NCI-H1048 (cell line): ENCODE data around the gene ZNF276.
"Not testable (repeated sequence)": the region's sequence is repeated elsewhere in the genome, so short reads cannot be mapped to it uniquely, and the experiment has no call there.

Source experiments
- DNase-seq: peaks from one replicate; lab custom pipeline; 2025; lab: John Stamatoyannopoulos, UW

ZNF276 gene

GRCh38 chr16:89695875-89696669 lies 25.3 kb upstream of the ZNF276 start:
- no peak for DNase-seq

DNA sequence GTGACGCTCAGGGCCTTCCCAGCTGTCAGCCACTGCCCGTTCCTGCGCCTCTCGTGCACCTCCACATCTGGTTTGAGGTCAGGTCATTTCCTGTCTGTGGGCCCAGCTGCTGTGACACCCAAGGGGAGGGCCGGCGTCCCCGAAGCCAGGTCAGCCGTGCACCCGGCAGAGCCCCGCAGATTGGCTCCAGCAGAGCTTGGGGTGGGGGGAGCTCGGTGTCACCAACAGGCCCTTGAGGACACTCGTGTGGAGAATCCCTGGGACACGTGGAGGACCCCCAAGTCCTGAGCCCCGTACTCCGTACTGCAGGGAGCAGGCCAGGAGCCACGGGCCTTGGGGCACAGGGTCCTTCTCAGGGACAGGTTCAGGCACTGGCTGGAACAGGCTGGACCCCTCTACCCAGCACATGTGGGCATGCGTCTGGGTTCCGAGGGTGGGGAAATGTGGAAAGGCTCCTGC lies 24.6 kb upstream of the ZNF276 start:
- no peak for DNase-seq

GRCh38 chr16:89697161-89697615 lies 24.1 kb upstream of the ZNF276 start:
- DNase-seq: no peak

GRCh38 chr16:89697616-89698331 lies 23.6 kb upstream of the ZNF276 start:
- DNase-seq: no peak

- DNase-seq: not testable (repeated sequence)
These were observed 22.6 kb upstream of the ZNF276 start for GRCh38 chr16:89698717-89699116.

GRCh38 chr16:89699629-89700099 lies 21.7 kb upstream of the ZNF276 start:
- DNase-seq: not testable (repeated sequence)

GRCh38 chr16:89700100-89700648 lies 21.2 kb upstream of the ZNF276 start:
- peak; percentile 96 for DNase-seq

DNA sequence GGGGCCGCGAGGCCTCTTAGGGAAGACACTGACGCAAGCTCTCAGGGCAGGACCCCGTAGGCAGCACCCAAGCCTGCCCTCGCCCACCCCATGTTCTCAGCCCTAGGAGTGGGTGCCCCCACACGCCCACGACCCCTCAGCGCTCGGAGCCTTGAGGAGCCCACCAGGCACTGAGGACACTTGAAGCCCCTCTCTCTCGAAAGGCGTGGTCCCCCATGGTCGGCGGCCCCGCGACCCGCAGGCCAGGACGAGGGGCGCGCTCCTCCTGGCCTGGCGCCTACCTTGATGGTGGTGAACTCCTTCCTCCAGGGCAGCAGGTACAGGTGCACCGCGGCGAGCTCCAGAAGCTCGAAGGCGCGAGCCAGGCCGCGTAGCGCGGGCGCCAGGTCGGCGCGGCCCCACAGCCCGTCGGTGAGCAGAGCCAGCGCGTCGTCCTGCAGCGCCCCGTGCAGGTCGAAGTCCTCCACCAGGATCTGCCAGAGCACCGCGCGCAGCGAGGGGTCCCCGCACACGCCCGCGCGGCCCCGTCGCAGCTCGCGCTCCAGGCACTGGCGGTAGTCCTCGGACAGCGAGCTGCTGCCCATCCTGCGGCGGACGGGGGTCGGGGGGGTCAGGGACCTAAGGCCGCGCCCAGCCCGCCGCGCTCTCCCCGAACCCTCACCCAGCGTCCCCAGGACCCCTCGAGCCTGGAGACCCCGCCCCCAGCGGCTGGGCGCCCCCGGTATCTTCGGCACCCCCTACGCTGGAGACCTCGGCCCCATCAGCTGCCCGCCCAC lies 20.5 kb upstream of the ZNF276 start:
- peak; percentile 5 for DNase-seq

DNA sequence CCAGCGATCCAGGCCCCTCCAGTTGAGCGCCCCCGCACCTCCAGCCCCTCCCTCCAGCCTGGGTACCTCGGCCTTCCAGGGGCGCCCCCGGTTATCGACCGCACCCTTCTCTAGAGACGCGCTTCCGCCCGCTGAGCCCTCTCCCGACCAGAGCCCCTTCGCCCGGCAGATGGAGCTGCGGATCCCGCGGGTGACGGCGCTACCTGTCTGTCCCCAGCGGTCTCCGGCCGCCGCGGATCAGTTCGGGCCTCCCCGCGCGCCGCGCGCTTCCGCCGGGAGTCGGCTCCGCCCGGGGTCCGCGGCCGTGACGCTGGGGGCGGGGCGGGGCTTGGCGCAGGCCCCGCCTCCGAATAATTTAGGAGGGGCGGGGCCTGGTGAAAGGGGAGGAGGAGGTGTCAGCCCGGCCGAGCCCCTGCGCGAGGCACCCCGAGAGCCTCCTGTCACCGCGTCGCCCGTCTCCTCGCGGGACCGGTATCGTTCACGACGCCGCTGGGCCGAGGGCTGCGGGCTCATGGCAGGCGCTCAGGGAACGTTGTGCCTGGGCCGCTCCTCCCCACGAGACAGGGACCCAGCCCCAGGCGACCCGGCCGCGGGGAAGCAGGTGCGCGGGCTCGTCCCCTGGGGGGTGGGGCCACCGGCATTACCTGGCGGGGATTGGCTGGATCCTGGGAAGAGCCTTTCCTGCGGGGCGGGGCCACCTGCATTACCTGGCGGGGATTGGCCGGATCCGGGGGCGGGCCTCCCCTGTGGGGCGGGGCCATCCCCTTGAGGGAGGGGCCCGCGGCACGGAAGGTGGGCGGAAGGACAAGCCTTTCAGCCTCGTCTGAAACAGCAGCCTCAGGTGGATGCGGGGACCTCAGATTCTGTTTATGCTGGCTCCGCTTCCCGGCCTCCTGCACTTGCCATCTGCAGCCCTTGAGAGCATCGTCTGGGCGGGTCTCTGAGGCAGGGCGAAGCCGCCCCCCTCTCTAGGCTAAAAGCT lies 19.6 kb upstream of the ZNF276 start, which contains the start of gene SPATA2L:
Gene SPATA2L (minus strand): TSS at position 281 of the 982 bp plus-strand sequence. CDS start 473 bp downstream, outside the sequence.
- peak; percentile 80 for DNase-seq

DNA sequence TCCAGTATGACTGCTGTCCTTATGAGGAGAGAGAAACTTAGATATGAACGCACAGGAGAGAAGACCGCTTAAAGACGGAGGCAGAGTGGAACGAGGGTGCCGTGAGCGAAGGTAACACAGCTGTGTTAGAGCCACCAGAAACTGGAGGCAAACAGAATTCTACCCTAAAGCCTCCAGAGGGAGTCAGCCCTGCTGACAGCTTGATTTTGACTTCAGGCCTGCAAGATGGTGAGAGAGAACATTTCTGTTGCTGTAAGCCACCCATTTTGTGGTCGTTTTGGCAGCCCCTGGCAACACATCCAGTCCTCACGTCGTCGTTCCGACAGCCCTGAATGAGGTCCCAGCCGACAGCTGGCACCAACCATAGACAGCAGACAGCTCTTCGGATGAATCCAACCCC lies 17.1 kb upstream of the ZNF276 start:
- DNase-seq: no peak

GRCh38 chr16:89705006-89705405 lies 16.3 kb upstream of the ZNF276 start:
- DNase-seq: no peak

DNA sequence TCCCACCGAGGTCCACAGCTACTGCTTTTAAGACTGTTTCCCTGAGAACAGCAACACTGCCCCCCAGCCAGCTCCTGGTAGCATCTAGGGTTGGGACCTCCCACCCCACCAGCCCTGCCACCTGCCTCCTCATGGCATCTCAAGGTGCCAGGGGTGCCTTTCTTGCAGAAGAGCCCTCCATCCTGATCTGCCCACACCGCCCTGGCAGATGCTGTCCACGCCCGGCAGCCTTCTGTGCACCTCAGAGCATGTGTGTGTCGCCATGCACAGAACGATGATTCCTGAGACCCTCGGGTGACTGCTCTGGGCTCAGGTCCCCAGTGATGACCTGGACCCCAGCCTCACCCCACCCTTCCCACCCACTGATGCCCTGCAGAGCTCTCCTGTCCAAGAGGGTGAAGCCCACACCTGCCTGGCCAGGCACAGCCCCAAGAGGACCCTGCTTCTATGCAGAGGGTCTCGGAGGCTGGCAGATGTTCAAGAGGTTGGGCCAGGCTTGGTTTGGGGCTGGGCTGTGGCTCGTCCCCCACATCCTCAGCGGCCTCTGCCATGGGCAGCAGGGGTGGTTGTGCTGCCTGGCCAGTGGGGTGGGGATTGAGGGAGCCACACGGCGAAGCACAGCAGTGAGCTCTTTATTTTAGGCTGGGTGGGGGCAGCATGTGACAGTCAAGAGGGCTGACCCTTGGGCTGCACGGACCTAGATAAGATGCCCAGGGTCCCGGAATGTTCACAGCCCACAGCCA lies 14.6 kb upstream of the ZNF276 start:
- DNase-seq: no peak

DNA sequence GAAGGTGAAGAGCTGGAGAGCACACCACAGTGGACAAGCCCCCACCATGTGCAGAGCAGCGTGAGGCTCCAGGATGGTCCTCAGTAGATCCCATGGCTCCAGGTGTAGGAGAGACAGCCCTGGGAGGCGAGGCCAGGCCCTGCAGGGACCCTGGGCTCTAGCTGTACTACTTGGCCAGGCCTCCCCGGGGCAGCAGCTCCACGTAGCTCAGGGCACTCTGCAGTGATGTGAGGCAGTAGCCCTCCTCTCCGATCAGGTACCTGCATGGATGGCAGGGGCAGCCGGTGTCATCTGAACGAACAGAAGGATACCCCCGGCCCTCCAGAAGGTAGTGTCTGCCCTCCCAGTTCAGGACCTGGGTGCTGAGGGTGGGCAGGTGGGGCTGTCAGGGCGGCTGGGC lies 13.6 kb upstream of the ZNF276 start:
- no peak for DNase-seq

GRCh38 chr16:89708481-89708931 lies 12.8 kb upstream of the ZNF276 start:
- DNase-seq: no peak

DNA sequence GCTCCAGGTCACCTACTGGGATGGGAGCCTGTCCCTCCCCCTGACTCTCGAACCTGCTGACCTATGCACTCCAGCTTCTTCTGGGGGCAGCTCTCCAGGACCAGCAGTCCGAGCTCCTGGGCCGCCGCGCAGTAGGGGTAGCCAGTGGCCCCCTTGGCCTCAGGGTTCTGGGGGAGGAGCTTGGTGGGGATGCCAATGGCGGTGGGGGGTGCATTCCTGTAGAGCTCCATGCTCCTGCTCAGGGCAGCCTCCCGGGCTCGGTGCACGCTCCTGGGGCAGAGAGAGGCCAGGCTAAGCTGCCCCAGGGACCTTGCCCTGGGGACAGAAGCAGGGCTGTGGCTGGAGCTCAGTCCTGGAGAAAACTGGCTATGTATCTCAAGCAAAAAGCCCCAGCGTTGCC lies 12.2 kb upstream of the ZNF276 start:
- no peak for DNase-seq

DNA sequence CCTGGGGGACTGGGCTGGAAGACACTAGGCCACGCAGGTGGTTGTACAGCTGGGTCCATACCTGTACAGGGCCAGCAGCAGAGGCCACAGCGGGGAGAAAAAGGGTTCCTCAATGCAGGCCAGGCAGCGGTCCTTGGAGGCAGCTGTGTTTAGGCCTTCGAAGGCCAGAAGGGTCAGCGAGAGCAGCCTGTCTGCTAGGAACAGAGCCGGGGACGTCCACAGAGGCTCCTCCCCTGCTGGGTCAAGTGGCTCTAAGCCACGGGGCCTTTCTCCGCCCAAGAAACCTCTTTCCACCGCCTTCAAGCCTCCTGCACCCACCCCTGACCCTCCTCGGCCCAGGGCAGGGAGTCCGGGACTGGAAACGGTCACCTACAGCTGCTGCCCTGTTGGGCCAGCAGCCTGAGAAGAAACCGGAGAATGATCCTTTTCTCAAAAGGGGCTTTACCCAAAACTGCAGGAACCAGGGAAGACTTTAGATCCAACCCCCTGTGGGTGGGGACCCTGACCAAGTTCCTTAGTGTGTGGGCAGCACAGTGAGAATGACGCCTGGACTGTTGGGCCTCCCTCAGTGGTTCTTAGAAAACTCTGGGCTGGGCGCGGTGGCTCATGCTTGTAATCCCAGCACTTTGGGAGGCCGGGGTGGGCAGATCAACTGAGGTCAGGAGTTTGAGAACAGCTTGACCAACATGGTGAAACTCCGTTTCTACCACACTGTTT lies 11.5 kb upstream of the ZNF276 start:
- DNase-seq: no peak

GRCh38 chr16:89710709-89711564 lies 10.4 kb upstream of the ZNF276 start:
- DNase-seq: no peak

DNA sequence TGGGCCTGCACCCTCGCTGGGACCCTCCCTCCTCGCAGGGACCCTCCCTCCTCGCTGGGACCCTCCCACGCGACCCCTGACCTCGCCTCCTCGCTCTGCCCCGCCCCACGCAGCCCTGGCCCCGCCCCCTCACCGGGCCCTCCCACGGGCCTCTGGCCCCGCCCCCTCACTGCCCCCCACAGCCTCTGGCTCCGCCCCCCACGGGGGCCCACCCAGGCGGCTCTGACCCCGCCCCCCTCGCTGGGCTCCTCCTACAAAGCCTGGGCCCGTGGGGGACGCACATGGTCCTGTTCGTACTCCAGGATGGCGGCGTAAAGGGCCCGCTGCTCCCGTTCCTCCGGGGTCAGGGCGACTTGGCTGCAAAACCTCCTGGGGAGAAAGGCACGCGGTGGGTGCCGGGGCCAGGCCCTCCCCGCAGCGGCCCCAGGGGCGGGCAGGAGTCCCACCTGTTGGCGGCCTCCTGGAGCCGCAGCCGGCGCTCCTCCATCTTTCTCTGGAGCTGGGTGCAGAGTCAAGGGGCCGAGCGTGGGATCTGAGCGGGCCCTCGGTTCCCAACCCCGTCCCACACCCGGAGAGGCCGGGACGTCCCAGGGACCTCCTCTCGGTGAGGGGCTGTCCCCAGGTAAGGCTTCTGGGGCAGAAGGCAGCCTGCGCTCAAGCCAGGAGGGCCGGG lies 9.6 kb upstream of the ZNF276 start:
- DNase-seq: peak; percentile 17
